Measurements from ENCODE around the gene KIAA1191. TPM values are rescaled to one million over a fixed set of nuclear protein-coding genes. Genes with fewer than 3 reads are reported as not detected.
A peak's percentile ranks its signal among the peaks of the same experiment; 100 is the strongest.

The KIAA1191 gene
- total and polyA plus RNA-seq, 9 of the 15 experiments (the other 6 are each of a cell fraction or from before 2014, with no cell fraction given) = 31.0 to 80.2 (median 45.7) TPM

DNA sequence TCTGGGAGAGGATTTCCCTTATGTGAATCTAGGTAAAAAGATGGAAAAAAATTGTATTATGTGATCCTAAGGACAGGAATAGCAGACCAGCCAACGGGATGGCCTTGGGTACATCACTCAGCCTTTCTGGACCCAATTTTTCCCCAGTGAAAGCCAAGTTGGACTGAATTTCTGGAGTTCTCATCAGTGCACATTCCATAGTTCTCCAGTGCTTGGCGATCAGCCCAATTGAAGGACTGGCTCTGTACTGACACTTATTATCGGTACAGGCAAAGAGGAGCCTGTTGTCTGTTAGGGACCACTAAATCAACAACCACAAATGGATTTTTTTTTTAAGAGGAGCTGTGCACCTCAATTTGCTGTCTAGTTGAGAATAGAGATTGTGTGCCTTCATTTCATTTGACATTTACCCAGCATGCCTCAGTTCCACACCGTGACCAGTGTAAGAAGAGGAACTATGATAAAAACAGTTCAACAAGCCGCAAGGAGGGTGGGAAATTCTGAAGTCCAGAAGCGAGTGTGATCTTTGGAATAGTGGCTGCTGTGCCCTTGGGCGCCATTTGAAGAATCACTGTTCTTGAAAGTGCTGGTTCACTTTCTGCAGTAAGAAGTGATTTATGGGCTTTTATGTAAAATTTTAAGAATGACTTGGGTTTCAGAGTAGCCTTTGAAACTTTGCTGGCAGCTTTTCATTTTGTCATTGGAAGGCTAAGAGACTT, 11.7 kb upstream of the KIAA1191 start:
- DNase-seq (ENCODE audit: extremely low read depth in 1 of 4, low spot score in 3 of 4) (peak in 2 of 4 experiments; percentile 43 to 49), FAIRE-seq (peak; percentile 32), ATAC-seq (peak; percentile 79)
- Histone ChIP-seq H3K9me3 (replicated peaks; ENCODE audit: control insufficient read depth, insufficient read depth, low read depth, low read length) (no peaks in the 10 kb centered on the region), H3K79me2 (ENCODE audit: control insufficient read depth, insufficient read depth, low read length) (no peaks in the 10 kb centered on the region), H4K20me1 (replicated peaks; ENCODE audit: control insufficient read depth, insufficient read depth, low read length) (no peaks in the 10 kb centered on the region), H3K4me2 (ENCODE audit: insufficient read depth, low read length) (no peak overlapping the region), H3K27ac (ENCODE audit: extremely low read depth, low read depth, low read length) (no peak overlapping the region), H3K4me3 (no peak overlapping the region), H2AFZ (ENCODE audit: low read depth, low read length) (peak overlapping the region; percentile 67), H3K9ac (ENCODE audit: insufficient read depth in 1 of 2, low read depth in 2 of 2, low read length in 2 of 2) (no peak overlapping the region; a peak in 1 of 4 replicates), H3K9me1 (ENCODE audit: control insufficient read depth, insufficient read depth, low read length) (no peaks in the 10 kb centered on the region), H3K27me3 (ENCODE audit: control insufficient read depth in 2 of 2, insufficient read depth in 2 of 2, low read length in 2 of 2) (no peaks in the 10 kb centered on the region), H3K4me1 (replicated peaks in 1 of 2; ENCODE audit: control insufficient read depth in 2 of 2, insufficient read depth in 2 of 2, low read length in 2 of 2) (peaks cover 7 to 19% of the 10 kb centered on the region in 2 experiments), H3K36me3 (ENCODE audit: control insufficient read depth, insufficient read depth, low read length) (no peaks in the 10 kb centered on the region)
- intact Hi-C loops (cut with micrococcal nuclease) = no loop called here
- in situ Hi-C loops (cut with MboI) = no loop called here
- ChIA-PET POLR2A (interaction anchor here (1.0 to 3.0 kb wide), 4 partner anchors 10 to 13 kb away, joined by 3 to 11 read pairs (median 4); partner anchors contain the start of gene KIAA1191), CTCF (ENCODE audit: low intra/inter-chr PET ratio) (no interaction called here)
- no TSS peak for BruUV-seq (replicated peaks)
- 29% methylated on average over 7 of the region's 7 CpGs for WGBS (ENCODE audit: insufficient coverage, low coverage, missing lambda C conversion rate)
- TF ChIP-seq YY1 (IDR thresholded peaks at IDR 0.05; ENCODE audit: borderline replicate concordance in 1 of 3, control insufficient read depth in 1 of 3, extremely low read depth in 1 of 3, insufficient read depth in 3 of 3, insufficient read length in 1 of 3, insufficient replicate concordance in 2 of 3, low read depth in 1 of 3, low read length in 2 of 3) (peak in 1 of 3 experiments; percentile 33), NFIC (IDR thresholded peaks at IDR 0.05) (0 out of 2 replicates have a peak, but pooled peaks have one; percentile 19)
- TF ChIP-seq, protein P1, sequence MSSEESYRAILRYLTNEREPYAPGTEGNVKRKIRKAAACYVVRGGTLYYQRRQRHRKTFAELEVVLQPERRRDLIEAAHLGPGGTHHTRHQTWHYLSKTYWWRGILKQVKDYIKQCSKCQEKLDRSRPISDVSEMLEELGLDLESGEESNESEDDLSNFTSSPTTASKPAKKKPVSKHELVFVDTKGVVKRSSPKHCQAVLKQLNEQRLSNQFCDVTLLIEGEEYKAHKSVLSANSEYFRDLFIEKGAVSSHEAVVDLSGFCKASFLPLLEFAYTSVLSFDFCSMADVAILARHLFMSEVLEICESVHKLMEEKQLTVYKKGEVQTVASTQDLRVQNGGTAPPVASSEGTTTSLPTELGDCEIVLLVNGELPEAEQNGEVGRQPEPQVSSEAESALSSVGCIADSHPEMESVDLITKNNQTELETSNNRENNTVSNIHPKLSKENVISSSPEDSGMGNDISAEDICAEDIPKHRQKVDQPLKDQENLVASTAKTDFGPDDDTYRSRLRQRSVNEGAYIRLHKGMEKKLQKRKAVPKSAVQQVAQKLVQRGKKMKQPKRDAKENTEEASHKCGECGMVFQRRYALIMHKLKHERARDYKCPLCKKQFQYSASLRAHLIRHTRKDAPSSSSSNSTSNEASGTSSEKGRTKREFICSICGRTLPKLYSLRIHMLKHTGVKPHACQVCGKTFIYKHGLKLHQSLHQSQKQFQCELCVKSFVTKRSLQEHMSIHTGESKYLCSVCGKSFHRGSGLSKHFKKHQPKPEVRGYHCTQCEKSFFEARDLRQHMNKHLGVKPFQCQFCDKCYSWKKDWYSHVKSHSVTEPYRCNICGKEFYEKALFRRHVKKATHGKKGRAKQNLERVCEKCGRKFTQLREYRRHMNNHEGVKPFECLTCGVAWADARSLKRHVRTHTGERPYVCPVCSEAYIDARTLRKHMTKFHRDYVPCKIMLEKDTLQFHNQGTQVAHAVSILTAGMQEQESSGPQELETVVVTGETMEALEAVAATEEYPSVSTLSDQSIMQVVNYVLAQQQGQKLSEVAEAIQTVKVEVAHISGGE (CRISPR knock-in tag; IDR thresholded peaks at IDR 0.05) = 0 out of 6 replicates have a peak, but pooled peaks of 1 of the 3 experiments have one; percentile 32
- TF ChIP-seq, protein P2, sequence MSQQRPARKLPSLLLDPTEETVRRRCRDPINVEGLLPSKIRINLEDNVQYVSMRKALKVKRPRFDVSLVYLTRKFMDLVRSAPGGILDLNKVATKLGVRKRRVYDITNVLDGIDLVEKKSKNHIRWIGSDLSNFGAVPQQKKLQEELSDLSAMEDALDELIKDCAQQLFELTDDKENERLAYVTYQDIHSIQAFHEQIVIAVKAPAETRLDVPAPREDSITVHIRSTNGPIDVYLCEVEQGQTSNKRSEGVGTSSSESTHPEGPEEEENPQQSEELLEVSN (IDR thresholded peaks at IDR 0.05; ENCODE audit: borderline replicate concordance in 1 of 2, extremely low read depth in 1 of 2, insufficient read depth in 1 of 2, insufficient read length in 1 of 2, low read depth in 1 of 2, low read length in 1 of 2, poor library complexity in 1 of 2, severe bottlenecking in 1 of 2) = peak in 1 of 2 experiments; percentile 62
- TF ChIP-seq, protein P3, sequence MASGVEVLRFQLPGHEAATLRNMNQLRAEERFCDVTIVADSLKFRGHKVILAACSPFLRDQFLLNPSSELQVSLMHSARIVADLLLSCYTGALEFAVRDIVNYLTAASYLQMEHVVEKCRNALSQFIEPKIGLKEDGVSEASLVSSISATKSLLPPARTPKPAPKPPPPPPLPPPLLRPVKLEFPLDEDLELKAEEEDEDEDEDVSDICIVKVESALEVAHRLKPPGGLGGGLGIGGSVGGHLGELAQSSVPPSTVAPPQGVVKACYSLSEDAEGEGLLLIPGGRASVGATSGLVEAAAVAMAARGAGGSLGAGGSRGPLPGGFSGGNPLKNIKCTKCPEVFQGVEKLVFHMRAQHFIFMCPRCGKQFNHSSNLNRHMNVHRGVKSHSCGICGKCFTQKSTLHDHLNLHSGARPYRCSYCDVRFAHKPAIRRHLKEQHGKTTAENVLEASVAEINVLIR (CRISPR knock-in tag; IDR thresholded peaks at IDR 0.05) = no peak
- TF ChIP-seq, protein P4, sequence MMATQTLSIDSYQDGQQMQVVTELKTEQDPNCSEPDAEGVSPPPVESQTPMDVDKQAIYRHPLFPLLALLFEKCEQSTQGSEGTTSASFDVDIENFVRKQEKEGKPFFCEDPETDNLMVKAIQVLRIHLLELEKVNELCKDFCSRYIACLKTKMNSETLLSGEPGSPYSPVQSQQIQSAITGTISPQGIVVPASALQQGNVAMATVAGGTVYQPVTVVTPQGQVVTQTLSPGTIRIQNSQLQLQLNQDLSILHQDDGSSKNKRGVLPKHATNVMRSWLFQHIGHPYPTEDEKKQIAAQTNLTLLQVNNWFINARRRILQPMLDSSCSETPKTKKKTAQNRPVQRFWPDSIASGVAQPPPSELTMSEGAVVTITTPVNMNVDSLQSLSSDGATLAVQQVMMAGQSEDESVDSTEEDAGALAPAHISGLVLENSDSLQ (IDR thresholded peaks at IDR 0.05) = peak; percentile 25; the same call in 1 of the 2 replicates
